Activated CD4-positive, alpha-beta T cell treated with anti-CD3 and anti-CD28 coated beads for 48 hours (primary cell): ENCODE measurements around the gene RFFL.
A peak's percentile ranks its signal among the peaks of the same experiment; 100 is the strongest.
"Not testable (repeated sequence)": the region's sequence is repeated elsewhere in the genome, so short reads cannot be mapped to it uniquely, and the experiment has no call there.

ENCODE experiments used
- DNase-seq: peaks from one replicate; pipeline ENCODE4 v3.0.0-alpha.2; 2020

Gene RFFL

GRCh38 chr17:35001549-35001948 is 62.0 kb downstream of the RFFL start:
- DNase-seq = no peak

- not testable (repeated sequence) for DNase-seq
Measured at GRCh38 chr17:35000965-35001364, 62.5 kb downstream of the RFFL start.

- no peak for DNase-seq
Measured at GRCh38 chr17:34999456-34999855, 64.1 kb downstream of the RFFL start.

GRCh38 chr17:34998205-34998604 is 65.3 kb downstream of the RFFL start:
- DNase-seq = peak; percentile 85

- no peak for DNase-seq
Measured at GRCh38 chr17:34997355-34997862, 66.1 kb downstream of the RFFL start.

- no peak for DNase-seq
Measured at GRCh38 chr17:34996422-34997285, 66.9 kb downstream of the RFFL start.

GRCh38 chr17:34993031-34993430 is 70.5 kb downstream of the RFFL start:
- no peak for DNase-seq

GRCh38 chr17:34991606-34992005 is 71.9 kb downstream of the RFFL start:
- no peak for DNase-seq

GRCh38 chr17:34990921-34991365 is 72.6 kb downstream of the RFFL start:
- no peak for DNase-seq

GRCh38 chr17:34989473-34989872 is 74.0 kb downstream of the RFFL start:
- no peak for DNase-seq

GRCh38 chr17:34988644-34989043 is 74.9 kb downstream of the RFFL start:
- DNase-seq = no peak

GRCh38 chr17:34987232-34987631 is 76.3 kb downstream of the RFFL start:
- DNase-seq = no peak

GRCh38 chr17:34981538-34982241 is 81.8 kb downstream of the RFFL start:
- no peak for DNase-seq

- peak; percentile 76 for DNase-seq
Measured at GRCh38 chr17:34980681-34981537, 82.6 kb downstream of the RFFL start.

- DNase-seq = peak; percentile 97
Measured at GRCh38 chr17:34980353-34980680, 83.2 kb downstream of the RFFL start, which contains the start of gene LIG3. Gene LIG3 (plus strand): TSS chr17:34980512. CDS start chr17:34983006, 2,494 bp downstream.

GRCh38 chr17:34979650-34980352 is 83.7 kb downstream of the RFFL start:
- no peak for DNase-seq

- no peak for DNase-seq
Measured at GRCh38 chr17:34979153-34979552, 84.4 kb downstream of the RFFL start.

GRCh38 chr17:34974794-34975785 is 88.4 kb downstream of the RFFL start:
- DNase-seq = no peak

- DNase-seq = no peak
Measured at GRCh38 chr17:34974179-34974578, 89.3 kb downstream of the RFFL start.

GRCh38 chr17:34961093-34961911 is 102.2 kb downstream of the RFFL start, which contains the start of the genes CCT6B and ZNF830:
Gene CCT6B (minus strand): TSS chr17:34961460. CDS start chr17:34961393, 67 bp downstream.
Gene ZNF830 (plus strand): TSS chr17:34961540. CDS start chr17:34961567, 27 bp downstream.
- DNase-seq = peak; percentile 92
